HCT116 (cell line): ENCODE data around the gene CYB5R3. TPM values are rescaled to one million over a fixed set of nuclear protein-coding genes. Genes with fewer than 3 reads are reported as not detected.

Experiments
- ATAC-seq: fragments of 200-7000 bp; cut with Tn5 transposase; 2 replicates; pipeline ENCODE4 v1.9.1; 2020; ENCODE audit warnings: mild to moderate bottlenecking, moderate library complexity
- BruUV-seq: library from RNA; stranded (reverse); fragments of 400-500 nt; replicated peaks from 2 replicates; lab custom pipeline; 2021; lab: Mats Ljungman, UMichigan
- CTCF ChIA-PET: fragments of 300-600 bp; sonication (Branson Sonifier 250); formaldehyde crosslinking; loops from one replicate; lab custom pipeline; 2021; ENCODE audit warnings: antibody characterized with exemption; lab: Charles Lee
- POLR2A ChIA-PET: fragments of 300-600, 350-600 bp; sonication (Branson Sonifier 250); formaldehyde crosslinking; loops from one replicate; lab custom pipeline; 2021; ENCODE audit warnings: antibody characterized with exemption; lab: Charles Lee
- RAD21 ChIA-PET, 2 experiments: fragments of 300-600 bp; sonication (Branson Sonifier 250); formaldehyde crosslinking; loops; one replicate each; lab custom pipeline; 2023; ENCODE audit warnings: low total read pairs in 2 of 2; ENCODE audit not compliant: uncharacterized antibody in 2 of 2, unreplicated experiment in 2 of 2, low non-redundant PET in 1 of 2; lab: Charles Lee
- DNase-seq: peaks from one replicate; pipeline ENCODE4 v3.0.0-alpha.2; 2010; ENCODE audit warnings: low read depth, low spot score
- H2AFZ ChIP-seq: fragments of 200-600 bp; shearing (Covaris generic), sonication (generic); 2 replicates; pipeline ENCODE4 v1.6.1; 2017; ENCODE audit warnings: low read depth, mixed run types, mixed read lengths, antibody characterized with exemption, low read length; ENCODE audit not compliant: poor library complexity, severe bottlenecking
- H3K27ac ChIP-seq: 2 replicates; pipeline ENCODE4 v1.5.1; 2012; ENCODE audit warnings: low read depth, low read length
- H3K27me3 ChIP-seq: fragments of 200-600 bp; sonication (generic); 2 replicates; pipeline ENCODE4 v1.6.1; 2016; ENCODE audit warnings: mixed run types, low read length, mixed read lengths; ENCODE audit not compliant: insufficient read depth
- H3K36me3 ChIP-seq, 2 experiments: fragments of 200-500 bp in 1 of 2; fragments of 200-600 bp in 1 of 2; sonication (Bioruptor generic) in 1 of 2; sonication (generic) in 1 of 2; 2 replicates each; pipeline versions ENCODE4 v1.5.1 to v1.6.1; 2014 to 2016; ENCODE audit warnings: low read length in 2 of 2, inconsistent platforms in 1 of 2, mixed read lengths in 1 of 2, mixed run types in 1 of 2; ENCODE audit not compliant: insufficient read depth in 2 of 2, control insufficient read depth in 1 of 2
- H3K4me1 ChIP-seq, 2 experiments: fragments of 200-600 bp in 1 of 2; sonication (generic) in 1 of 2; 2 replicates each; pipeline versions ENCODE4 v1.5.1 to v1.6.1; 2012 to 2017; ENCODE audit warnings: low read length in 2 of 2, inconsistent platforms in 1 of 2, mild to moderate bottlenecking in 1 of 2, mixed read lengths in 1 of 2, mixed run types in 1 of 2, moderate library complexity in 1 of 2; ENCODE audit not compliant: insufficient read depth in 2 of 2, control insufficient read depth in 1 of 2
- H3K4me2 ChIP-seq: fragments of 200-600 bp; sonication (generic); 2 replicates; pipeline ENCODE4 v1.6.1; 2017; ENCODE audit warnings: mixed run types, low read length, mixed read lengths
- H3K4me3 ChIP-seq, 2 experiments: fragments of 200-600 bp in 1 of 2; sonication (generic) in 1 of 2; replicated peaks in 1 of 2; 2 replicates each; pipeline ENCODE4 v1.5.1; 2011 to 2016; ENCODE audit warnings: low read length in 2 of 2, control low read depth in 1 of 2, low read depth in 1 of 2, mild to moderate bottlenecking in 1 of 2, mixed read lengths in 1 of 2, mixed run types in 1 of 2
- H3K79me2 ChIP-seq: fragments of 200-600 bp; sonication (generic); 2 replicates; pipeline ENCODE4 v1.6.1; 2017; ENCODE audit warnings: mild to moderate bottlenecking, mixed run types, low read length, moderate library complexity, mixed read lengths; ENCODE audit not compliant: insufficient read depth
- H3K9ac ChIP-seq: fragments of 200-600 bp; sonication (generic); 2 replicates; pipeline ENCODE4 v1.6.1; 2016; ENCODE audit warnings: low read length, mixed read lengths
- H3K9me2 ChIP-seq: fragments of 200-600 bp; sonication (generic), shearing (Covaris generic); 2 replicates; pipeline ENCODE4 v1.6.1; 2017; ENCODE audit warnings: mixed run types, mild to moderate bottlenecking, moderate library complexity; ENCODE audit not compliant: insufficient read depth
- H3K9me3 ChIP-seq, 2 experiments: fragments of 200-500 bp in 1 of 2; fragments of 200-600 bp in 1 of 2; sonication (Bioruptor generic) in 1 of 2; sonication (generic) in 1 of 2; 2 replicates each; pipeline ENCODE4 v1.6.1; 2014 to 2017; ENCODE audit warnings: low read length in 2 of 2, mixed read lengths in 2 of 2, inconsistent platforms in 1 of 2, low read depth in 1 of 2, mild to moderate bottlenecking in 1 of 2, mixed run types in 1 of 2, moderate library complexity in 1 of 2; ENCODE audit not compliant: control insufficient read depth in 1 of 2, insufficient read depth in 1 of 2
- H4K20me1 ChIP-seq: fragments of 200-600 bp; sonication (generic), shearing (Covaris generic); 2 replicates; pipeline ENCODE4 v1.6.1; 2017; ENCODE audit warnings: mixed run types, mild to moderate bottlenecking, moderate library complexity; ENCODE audit not compliant: insufficient read depth
- ATF3 ChIP-seq: IDR thresholded peaks from 2 replicates; pipeline ENCODE4 v1.6.1; 2012
- CBX3 ChIP-seq: IDR thresholded peaks from 2 replicates; pipeline ENCODE4 v1.6.1; 2012; ENCODE audit warnings: low read depth
- CEBPB ChIP-seq: IDR thresholded peaks from 2 replicates; pipeline ENCODE4 v1.6.1; 2012; ENCODE audit warnings: low read depth
- CTCF ChIP-seq, 3 experiments: fragments of 200-600 bp in 1 of 3; sonication (generic) in 1 of 3; IDR thresholded peaks in 2 of 3; conservative IDR thresholded peaks in 1 of 3; 2 replicates each; pipeline ENCODE4 v1.5.1; 2012 to 2017; ENCODE audit warnings: low read depth in 2 of 3, low read length in 2 of 3, antibody characterized with exemption in 1 of 3, borderline replicate concordance in 1 of 3, control low read depth in 1 of 3, mild to moderate bottlenecking in 1 of 3, mixed read lengths in 1 of 3, mixed run types in 1 of 3, moderate library complexity in 1 of 3; ENCODE audit not compliant: insufficient read depth in 1 of 3
- EGR1 ChIP-seq: IDR thresholded peaks from 2 replicates; pipeline ENCODE4 v1.6.1; 2012; ENCODE audit warnings: low read depth
- ELF1 ChIP-seq: IDR thresholded peaks from 2 replicates; pipeline ENCODE4 v1.6.1; 2012; ENCODE audit warnings: low read depth, borderline replicate concordance
- EZH2 ChIP-seq: fragments of 200-600 bp; sonication (generic); IDR thresholded peaks from 2 replicates; pipeline ENCODE4 v1.6.1; 2017; ENCODE audit warnings: antibody characterized with exemption, mixed run types
- FOSL1 ChIP-seq: IDR thresholded peaks from 2 replicates; pipeline ENCODE4 v1.6.1; 2012; ENCODE audit warnings: low read depth
- JUND ChIP-seq: IDR thresholded peaks from 2 replicates; pipeline ENCODE4 v1.6.1; 2012
- POLR2A ChIP-seq: IDR thresholded peaks from 2 replicates; pipeline ENCODE4 v1.7.0; 2011; ENCODE audit warnings: borderline replicate concordance; ENCODE audit not compliant: insufficient read depth, insufficient read length; ENCODE audit errors: extremely low read depth
- POLR2AphosphoS5 ChIP-seq: IDR thresholded peaks from 2 replicates; pipeline ENCODE4 v1.6.1; 2011; ENCODE audit warnings: mild to moderate bottlenecking, low read depth, low read length, moderate library complexity
- REST ChIP-seq: IDR thresholded peaks from 2 replicates; pipeline ENCODE4 v1.6.1; 2012; ENCODE audit warnings: low read depth
- SIN3A ChIP-seq: IDR thresholded peaks from 2 replicates; pipeline ENCODE4 v1.6.1; 2012; ENCODE audit warnings: low read depth
- SP1 ChIP-seq: IDR thresholded peaks from 2 replicates; pipeline ENCODE4 v1.6.1; 2012; ENCODE audit warnings: low read depth
- TCF7L2 ChIP-seq: IDR thresholded peaks from 2 replicates; pipeline ENCODE4 v1.7.0; 2011; ENCODE audit warnings: borderline replicate concordance, inconsistent platforms; ENCODE audit not compliant: insufficient read depth, insufficient read length; ENCODE audit errors: extremely low read depth
- YY1 ChIP-seq: IDR thresholded peaks from 2 replicates; pipeline ENCODE4 v1.6.1; 2011; ENCODE audit warnings: low read length, low read depth, moderate library complexity, mild to moderate bottlenecking; ENCODE audit not compliant: insufficient replicate concordance; ENCODE audit errors: extremely low read depth
- ZBTB33 ChIP-seq: IDR thresholded peaks from 2 replicates; pipeline ENCODE4 v1.6.1; 2011; ENCODE audit warnings: mild to moderate bottlenecking, low read length, moderate library complexity; ENCODE audit not compliant: insufficient replicate concordance; ENCODE audit errors: extremely low read depth
- ZFX ChIP-seq: fragments of 450-650 bp; IDR thresholded peaks from 2 replicates; pipeline ENCODE4 v1.6.1; 2017
- ZNF274 ChIP-seq: fragments of 200-500 bp; sonication (Bioruptor generic); IDR thresholded peaks from 2 replicates; pipeline ENCODE4 v1.6.1; 2014; ENCODE audit warnings: mild to moderate bottlenecking, low read depth, low read length, inconsistent platforms
- intact Hi-C: fragments of 100-400 bp; cut with micrococcal nuclease; formaldehyde crosslinking; loops from 2 replicates; pipeline ENCODE4 v1.10.0; 2022
- total RNA-seq: library from RNA; stranded (reverse); gene quantifications from one replicate; pipeline ENCODE4 v1.2.1, GENCODE V29; 2021; ENCODE audit not compliant: unreplicated experiment

CYB5R3 gene
- total RNA-seq, 1 experiment from 2014 or later: 127 TPM

- no peak overlapping the region for H3K27ac ChIP-seq
- no peaks in the 10 kb centered on the region for H3K9me2 ChIP-seq
- H3K36me3 ChIP-seq: no peaks in the 10 kb centered on the region; a peak in 1 of 4 replicates
- no peaks in the 10 kb centered on the region for H3K27me3 ChIP-seq
- no peak overlapping the region for H2AFZ ChIP-seq
- no peak overlapping the region for H3K9ac ChIP-seq
- TF ChIP-seq CTCF (IDR thresholded peaks at IDR 0.05 in 2 of 3, conservative IDR thresholded peaks at IDR 0.05 in 1 of 3; ENCODE audit: borderline replicate concordance in 1 of 3, insufficient read depth in 1 of 3, low read depth in 2 of 3, low read length in 2 of 3) (no peak), ZFX (no peak), ELF1 (no peak), CBX3 (no peak), YY1 (no peak), SIN3A (no peak), TCF7L2 (no peak), ATF3 (no peak), CEBPB (no peak), ZBTB33 (no peak), JUND (no peak), SP1 (no peak), EGR1 (no peak), POLR2A (no peak), REST (no peak), ZNF274 (no peak), POLR2AphosphoS5 (no peak), EZH2 (no peak), FOSL1 (no peak)
- TF ChIP-seq, all 23 proteins: peak for 0
- POLR2A ChIA-PET: no interaction called here
- no peak overlapping the region for H3K4me2 ChIP-seq
- CTCF ChIA-PET: no interaction called here
- intact Hi-C loops: no loop called here
- no peak overlapping the region for H3K4me3 ChIP-seq
- H3K79me2 ChIP-seq: no peaks in the 10 kb centered on the region
- H3K9me3 ChIP-seq: no peaks in the 10 kb centered on the region
- no peak for ATAC-seq
- RAD21 ChIA-PET: no interaction called here
- no TSS peak for BruUV-seq
- H4K20me1 ChIP-seq: no peaks in the 10 kb centered on the region
- DNase-seq: no peak
- peaks cover 26% of the 10 kb centered on the region in 2 experiments for H3K4me1 ChIP-seq
Measured at GRCh38 chr22:42691440-42691839, 42.2 kb upstream of the CYB5R3 start.
